Spleen (tissue), 11 donors: Measurements from ENCODE around the gene ITSN1. TPM values are rescaled to one million over a fixed set of nuclear protein-coding genes. Genes with fewer than 3 reads are reported as not detected.

Experiments used
- DNase-seq: peaks from one replicate; pipeline ENCODE4 v3.0.0-alpha.2; 2020
- H3K27ac ChIP-seq, 8 donors: fragments of 200-600 bp; sonication (generic) in 7 of 8; 1 replicate in 4 of 8; 2 replicates in 4 of 8; pipeline versions ENCODE4 v1.5.0 to v1.8.0; 2016 to 2021; ENCODE audit warnings: inconsistent platforms in 4 of 8, mild to moderate bottlenecking in 4 of 8, moderate library complexity in 1 of 8
- H3K27me3 ChIP-seq, 7 donors: fragments of 200-600 bp; sonication (generic) in 6 of 7; replicated peaks in 1 of 7; 1 replicate in 4 of 7; 2 replicates in 3 of 7; pipeline versions ENCODE4 v1.5.0 to v1.8.0; 2016 to 2021; ENCODE audit warnings: inconsistent platforms in 3 of 7, mild to moderate bottlenecking in 1 of 7
- H3K36me3 ChIP-seq, 6 donors: fragments of 200-600 bp; sonication (generic) in 5 of 6; 1 replicate in 4 of 6; 2 replicates in 2 of 6; pipeline versions ENCODE4 v1.5.0 to v1.8.0; 2016 to 2021; ENCODE audit warnings: inconsistent platforms in 2 of 6
- H3K4me1 ChIP-seq, 6 donors: fragments of 200-600 bp; sonication (generic) in 5 of 6; 1 replicate in 3 of 6; 2 replicates in 3 of 6; pipeline versions ENCODE4 v1.5.0 to v1.8.0; 2016 to 2021; ENCODE audit warnings: inconsistent platforms in 3 of 6
- H3K4me3 ChIP-seq, 8 donors: fragments of 200-600 bp; sonication (generic) in 7 of 8; 1 replicate in 4 of 8; 2 replicates in 4 of 8; pipeline versions ENCODE4 v1.5.0 to v1.8.0; 2016 to 2021; ENCODE audit warnings: inconsistent platforms in 4 of 8, mild to moderate bottlenecking in 4 of 8, moderate library complexity in 2 of 8
- H3K9me3 ChIP-seq, 8 donors: fragments of 200-600 bp; sonication (generic) in 7 of 8; 1 replicate in 4 of 8; 2 replicates in 4 of 8; pipeline versions ENCODE4 v1.5.0 to v1.8.0; 2016 to 2021; ENCODE audit warnings: inconsistent platforms in 4 of 8
- CTCF ChIP-seq, 11 experiments: fragments of 200-600 bp in 7 of 11; fragments of 450-650 bp in 4 of 11; sonication (generic) in 4 of 11; IDR thresholded peaks in 8 of 11; conservative IDR thresholded peaks in 3 of 11; 1 replicate in 7 of 11; 2 replicates in 4 of 11; pipeline versions ENCODE4 v1.4.0 to v1.8.0; 2016 to 2021; ENCODE audit warnings: antibody characterized with exemption in 11 of 11, inconsistent platforms in 4 of 11, mild to moderate bottlenecking in 1 of 11
- POLR2A ChIP-seq, 3 donors: fragments of 450-650 bp; IDR thresholded peaks; one replicate each; pipeline ENCODE4 v1.5.1; 2017; ENCODE audit warnings: antibody characterized with exemption in 3 of 3, mild to moderate bottlenecking in 1 of 3
- POLR2AphosphoS5 ChIP-seq, 3 donors: sonication (generic); formaldehyde crosslinking; IDR thresholded peaks; one replicate each; pipeline ENCODE4 v1.5.1; 2017; ENCODE audit warnings: antibody characterized with exemption in 3 of 3
- WGBS, 5 donors: extraction: QIAGEN DNeasy Blood & Tissue Kit in 3 of 5; methylation state at CpG; one replicate each; pipeline versions ENCODE4 v1.1.5 to v1.1.7; 2013 to 2018; 5-methylcytosine and 5-hydroxymethylcytosine counted together
- intact Hi-C: fragments of 100-400 bp; cut with DNase I; formaldehyde crosslinking; loops from one replicate; pipeline ENCODE4 v1.15.0; 2023; ENCODE audit warnings: low total_unique reads
- polyA plus RNA-seq, 3 donors: library from polyadenylated mRNA; stranded (reverse); fragments of 200-250 nt; gene quantifications; one replicate each; pipeline ENCODE4 v1.2.1, GENCODE V29; 2013
- total RNA-seq, 7 donors: library from RNA; depleted of rRNA in 3 of 7; stranded (reverse); fragments of >200 nt in 3 of 7; fragmentation: NEBNext Ultra II Directional in 4 of 7; extraction: Animal tissue kit (Norgen Biotek cat#: 25700) in 4 of 7; gene quantifications; one replicate each; pipeline versions ENCODE4 v1.1.0 to v1.2.1, GENCODE V29; 2016 to 2021
- donor health status: healthy with polysubstance abuse.
- donor health status: DM: no; HTN: no; CAD: no; lungs with moderate emphysema.
- donor health status: DM: no; HTN: no; CAD: no.
- donor health status: Bipolar disorder and iron deficiency.
- donor health status: healthy.
- donor health status: DM: no; HTN: no; CAD: no.
- donor health status: DM: yes; HTN: yes; CAD: no.

The ITSN1 gene
- total and polyA plus RNA-seq, 10 donors, result 4.1 to 89.0 (median 42.6) TPM

- no peak for TF ChIP-seq POLR2A (IDR thresholded peaks at IDR 0.05)
- TF ChIP-seq CTCF (IDR thresholded peaks at IDR 0.05 in 8 of 11, conservative IDR thresholded peaks at IDR 0.05 in 3 of 11), result no peak
- no peak for TF ChIP-seq POLR2AphosphoS5 (IDR thresholded peaks at IDR 0.05)
- intact Hi-C loops, result no loop called here
- H3K36me3 ChIP-seq, result no peaks in the 10 kb centered on the region
- H3K27ac ChIP-seq, result peak overlapping the region; percentile 22 to 92 (median 79)
- WGBS, 5 donors, result 73 to 79% (median 77%) methylated on average over 9 of the region's 9 CpGs
- H3K9me3 ChIP-seq, result no peaks in the 10 kb centered on the region
- peaks cover 10 to 66% (median 35%) of the 10 kb centered on the region in 6 donors for H3K4me1 ChIP-seq
- no peak for DNase-seq
- no peaks in the 10 kb centered on the region for H3K27me3 ChIP-seq
- H3K4me3 ChIP-seq, result peak overlapping the region in 1 of 8 donors; percentile 49
These were observed 306.7 kb downstream of the ITSN1 start for GRCh38 chr21:33948951-33949444.

Other genes with a start within 250 kb of the ITSN1 start
- 100 to 1,000 TPM in 5 of 7 donors, 10 to 100 TPM in 2; 87.1 to 133 (median 114) TPM for gene IFNGR2, start 239.1 kb upstream of the ITSN1 start, total RNA-seq
- 10 to 100 TPM; 73.6 to 77.9 (median 77.4) TPM for gene IFNGR2, start 239.1 kb upstream of the ITSN1 start, polyA plus RNA-seq
- 10 to 100 TPM; 31.3 to 78.5 (median 47.2) TPM for gene TMEM50B, start 162.5 kb upstream of the ITSN1 start, total RNA-seq
- gene TMEM50B, start 162.5 kb upstream of the ITSN1 start, polyA plus RNA-seq, result 10 to 100 TPM; 30.7 to 44.7 (median 40.3) TPM
- gene DNAJC28, start 150.8 kb upstream of the ITSN1 start, total RNA-seq, result 1 to 10 TPM in 5 of 7 donors, under 1 TPM in 2; 0.42 to 4.6 (median 2.1) TPM
- gene DNAJC28, start 150.8 kb upstream of the ITSN1 start, polyA plus RNA-seq, result 1 to 10 TPM in 1 of 3 donors, under 1 TPM in 2; 0.86 to 1.2 (median 0.87) TPM
- 100 to 1,000 TPM in 3 of 7 donors, 10 to 100 TPM in 4; 58.9 to 113 (median 73.9) TPM for gene GART, start 100.4 kb upstream of the ITSN1 start, total RNA-seq
- gene GART, start 100.4 kb upstream of the ITSN1 start, polyA plus RNA-seq, result 10 to 100 TPM; 14.3 to 24.8 (median 20.1) TPM
- 100 to 1,000 TPM; 309 to 427 (median 373) TPM for gene SON, start 99.5 kb upstream of the ITSN1 start, total RNA-seq
- gene SON, start 99.5 kb upstream of the ITSN1 start, polyA plus RNA-seq, result 100 to 1,000 TPM in 2 of 3 donors, 10 to 100 TPM in 1; 89.0 to 210 (median 159) TPM
- gene DONSON, start 53.8 kb upstream of the ITSN1 start, total RNA-seq, result 10 to 100 TPM in 1 of 7 donors, 1 to 10 TPM in 6; 5.8 to 13.5 (median 6.4) TPM
- 1 to 10 TPM; 8.1 to 8.9 (median 8.5) TPM for gene DONSON, start 53.8 kb upstream of the ITSN1 start, polyA plus RNA-seq
- gene CRYZL1, start 760 bp upstream of the ITSN1 start, total RNA-seq, result 10 to 100 TPM; 30.2 to 54.9 (median 40.2) TPM
- 10 to 100 TPM; 21.7 to 25.9 (median 22.0) TPM for gene CRYZL1, start 760 bp upstream of the ITSN1 start, polyA plus RNA-seq